Transverse colon (tissue), 4 donors: ENCODE data around the gene ZNF606.

Experiments used
- EP300 ChIP-seq: sonication (generic); formaldehyde crosslinking; IDR thresholded peaks from one replicate; pipeline ENCODE4 v1.6.1; 2017; ENCODE audit warnings: antibody characterized with exemption, low read depth
- POLR2A ChIP-seq: fragments of 450-650 bp; IDR thresholded peaks from one replicate; pipeline ENCODE4 v1.6.1; 2016; ENCODE audit warnings: antibody characterized with exemption, mild to moderate bottlenecking, moderate library complexity
- POLR2AphosphoS5 ChIP-seq, 3 donors: sonication (generic); formaldehyde crosslinking; IDR thresholded peaks; one replicate each; pipeline ENCODE4 v1.6.1; 2016; ENCODE audit warnings: antibody characterized with exemption in 3 of 3
- TF ChIP-seq, protein P1 (sequence below), 5 experiments: fragments of 200-600 bp in 3 of 5; fragments of 450-650 bp in 2 of 5; sonication (generic) in 3 of 5; IDR thresholded peaks; 1 replicate in 2 of 5; 2 replicates in 3 of 5; pipeline ENCODE4 v1.5.1; 2016 to 2017; ENCODE audit warnings: antibody characterized with exemption in 5 of 5, inconsistent platforms in 3 of 5, mild to moderate bottlenecking in 2 of 5, moderate library complexity in 1 of 5

DNA sequence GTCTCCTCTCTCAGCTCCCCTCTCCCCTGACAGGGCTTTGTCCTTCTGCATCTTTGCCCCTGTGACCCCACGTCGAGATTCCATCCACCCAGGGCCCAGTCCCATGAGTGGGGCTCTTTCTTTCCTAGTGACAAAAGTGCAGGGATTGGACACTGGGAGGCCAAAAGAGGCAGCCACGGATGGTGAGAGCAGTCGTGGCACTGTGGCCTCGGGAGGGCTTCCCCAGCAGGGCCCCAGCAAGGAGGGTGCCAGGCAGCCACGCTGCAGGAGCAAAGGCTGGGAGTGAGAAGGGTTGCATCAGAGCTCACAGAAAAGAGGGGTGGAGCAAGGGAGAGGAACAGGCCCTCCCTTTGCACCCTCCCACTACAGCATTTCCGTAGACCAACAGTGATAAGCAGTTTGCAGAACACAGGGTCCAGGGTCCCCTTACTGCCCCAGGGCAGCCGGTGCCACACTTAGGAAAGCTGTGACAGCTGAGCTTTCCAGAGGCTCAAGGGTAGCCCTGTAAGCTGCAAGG lies 36.1 kb upstream of the ZNF606 start:
- TF ChIP-seq EP300 (no peak), POLR2A (no peak), POLR2AphosphoS5 (IDR thresholded peaks at IDR 0.05) (no peak)
- TF ChIP-seq, protein P1, sequence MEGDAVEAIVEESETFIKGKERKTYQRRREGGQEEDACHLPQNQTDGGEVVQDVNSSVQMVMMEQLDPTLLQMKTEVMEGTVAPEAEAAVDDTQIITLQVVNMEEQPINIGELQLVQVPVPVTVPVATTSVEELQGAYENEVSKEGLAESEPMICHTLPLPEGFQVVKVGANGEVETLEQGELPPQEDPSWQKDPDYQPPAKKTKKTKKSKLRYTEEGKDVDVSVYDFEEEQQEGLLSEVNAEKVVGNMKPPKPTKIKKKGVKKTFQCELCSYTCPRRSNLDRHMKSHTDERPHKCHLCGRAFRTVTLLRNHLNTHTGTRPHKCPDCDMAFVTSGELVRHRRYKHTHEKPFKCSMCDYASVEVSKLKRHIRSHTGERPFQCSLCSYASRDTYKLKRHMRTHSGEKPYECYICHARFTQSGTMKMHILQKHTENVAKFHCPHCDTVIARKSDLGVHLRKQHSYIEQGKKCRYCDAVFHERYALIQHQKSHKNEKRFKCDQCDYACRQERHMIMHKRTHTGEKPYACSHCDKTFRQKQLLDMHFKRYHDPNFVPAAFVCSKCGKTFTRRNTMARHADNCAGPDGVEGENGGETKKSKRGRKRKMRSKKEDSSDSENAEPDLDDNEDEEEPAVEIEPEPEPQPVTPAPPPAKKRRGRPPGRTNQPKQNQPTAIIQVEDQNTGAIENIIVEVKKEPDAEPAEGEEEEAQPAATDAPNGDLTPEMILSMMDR (IDR thresholded peaks at IDR 0.05): no peak
